ENCODE measurements around the gene SPART. TPM values are rescaled to one million over a fixed set of nuclear protein-coding genes. Genes with fewer than 3 reads are reported as not detected.

Gene SPART
- polyA plus RNA-seq, 1 donor (not counting 4 experiments of a cell fraction or from before 2014, with no cell fraction given): 35.5 TPM

DNA sequence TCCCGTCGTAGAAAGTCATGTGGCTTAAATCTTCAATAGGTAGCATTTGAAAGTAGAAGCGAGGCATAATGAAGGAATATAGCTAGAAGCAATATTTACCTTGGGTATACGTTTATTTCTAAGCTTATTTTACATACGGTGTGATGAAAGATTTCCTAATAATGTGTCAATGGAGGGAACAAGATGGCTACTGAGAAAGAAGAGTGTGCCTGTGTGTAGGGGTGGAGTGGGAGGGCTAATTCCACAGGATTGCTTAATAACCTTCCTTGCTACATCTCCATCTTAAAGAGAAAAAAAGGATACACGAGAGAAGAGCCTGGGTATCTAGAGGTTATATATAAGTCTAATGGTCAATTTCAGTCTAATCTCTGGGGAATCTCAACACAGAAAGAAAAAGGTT lies 2.0 kb downstream of the SPART start:
- no peak overlapping the region for H3K9ac ChIP-seq (ENCODE audit: control insufficient read depth, extremely low read depth, insufficient read depth, low read length)
- peak overlapping the region in 2 of 3 experiments; percentile 37 to 88 for H3K4me3 ChIP-seq (ENCODE audit: control insufficient read depth in 2 of 3, extremely low read depth in 1 of 3, insufficient read depth in 2 of 3, low read depth in 1 of 3, low read length in 3 of 3)
- H3K27ac ChIP-seq (ENCODE audit: control insufficient read depth, insufficient read depth, low read length): peak overlapping the region; percentile 24

DNA sequence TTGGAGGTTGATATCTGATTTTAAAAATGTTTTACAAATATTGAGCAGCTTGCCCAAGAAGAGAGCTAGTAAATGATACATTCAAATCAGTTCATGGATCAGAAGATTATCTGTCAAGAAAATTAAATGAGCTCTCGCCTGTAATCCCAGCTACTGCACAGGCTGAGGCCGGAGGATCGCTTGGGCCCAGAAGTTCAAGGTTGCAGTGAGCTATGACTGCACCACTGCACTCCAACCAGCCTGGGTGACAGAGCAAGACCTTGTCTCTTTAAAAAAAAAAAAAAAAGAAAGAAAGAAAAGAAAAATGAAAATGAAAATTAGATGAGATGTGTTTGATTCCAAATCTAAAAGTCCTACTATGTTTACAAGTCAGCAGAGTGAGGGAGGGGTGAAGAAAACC lies 2.4 kb downstream of the SPART start:
- TF ChIP-seq EZH2 (IDR thresholded peaks at IDR 0.05; ENCODE audit: low read length): no peak
- TF ChIP-seq, protein P1, sequence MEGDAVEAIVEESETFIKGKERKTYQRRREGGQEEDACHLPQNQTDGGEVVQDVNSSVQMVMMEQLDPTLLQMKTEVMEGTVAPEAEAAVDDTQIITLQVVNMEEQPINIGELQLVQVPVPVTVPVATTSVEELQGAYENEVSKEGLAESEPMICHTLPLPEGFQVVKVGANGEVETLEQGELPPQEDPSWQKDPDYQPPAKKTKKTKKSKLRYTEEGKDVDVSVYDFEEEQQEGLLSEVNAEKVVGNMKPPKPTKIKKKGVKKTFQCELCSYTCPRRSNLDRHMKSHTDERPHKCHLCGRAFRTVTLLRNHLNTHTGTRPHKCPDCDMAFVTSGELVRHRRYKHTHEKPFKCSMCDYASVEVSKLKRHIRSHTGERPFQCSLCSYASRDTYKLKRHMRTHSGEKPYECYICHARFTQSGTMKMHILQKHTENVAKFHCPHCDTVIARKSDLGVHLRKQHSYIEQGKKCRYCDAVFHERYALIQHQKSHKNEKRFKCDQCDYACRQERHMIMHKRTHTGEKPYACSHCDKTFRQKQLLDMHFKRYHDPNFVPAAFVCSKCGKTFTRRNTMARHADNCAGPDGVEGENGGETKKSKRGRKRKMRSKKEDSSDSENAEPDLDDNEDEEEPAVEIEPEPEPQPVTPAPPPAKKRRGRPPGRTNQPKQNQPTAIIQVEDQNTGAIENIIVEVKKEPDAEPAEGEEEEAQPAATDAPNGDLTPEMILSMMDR (optimal IDR thresholded peaks at IDR 0.05 in 1 of 3, IDR thresholded peaks at IDR 0.05 in 1 of 3, conservative IDR thresholded peaks at IDR 0.05 in 1 of 3; ENCODE audit: extremely low read depth in 1 of 3, insufficient read depth in 2 of 3, low read length in 3 of 3): no peak
- Histone ChIP-seq H3K36me3 (ENCODE audit: control insufficient read depth in 2 of 2, extremely low read depth in 1 of 2, insufficient read depth in 2 of 2, low read length in 2 of 2) (no peaks in the 10 kb centered on the region), H3K79me2 (ENCODE audit: control insufficient read depth, insufficient read depth, low read length) (peaks cover 58% of the 10 kb centered on the region), H3K9me1 (ENCODE audit: control insufficient read depth, extremely low read depth, insufficient read depth, low read length) (no peaks in the 10 kb centered on the region), H3K4me3 (ENCODE audit: control insufficient read depth in 2 of 3, extremely low read depth in 1 of 3, insufficient read depth in 2 of 3, low read depth in 1 of 3, low read length in 3 of 3) (peak overlapping the region in 1 of 3 experiments; percentile 37), H3K9ac (ENCODE audit: control insufficient read depth, extremely low read depth, insufficient read depth, low read length) (no peak overlapping the region), H3K9me3 (ENCODE audit: control insufficient read depth, low read depth, low read length) (no peaks in the 10 kb centered on the region), H3K4me1 (ENCODE audit: control insufficient read depth, extremely low read depth, insufficient read depth, low read length) (peaks cover 19% of the 10 kb centered on the region), H3K27me3 (ENCODE audit: control insufficient read depth, extremely low read depth, insufficient read depth, low read length) (no peaks in the 10 kb centered on the region), H3K4me2 (ENCODE audit: control insufficient read depth, extremely low read depth, insufficient read depth, low read depth, low read length) (peak overlapping the region; percentile 77), H4K20me1 (ENCODE audit: control insufficient read depth, extremely low read depth, insufficient read depth, low read length) (no peaks in the 10 kb centered on the region), H2AFZ (ENCODE audit: control insufficient read depth, low read length) (peak overlapping the region; percentile 74), H3K27ac (ENCODE audit: control insufficient read depth, insufficient read depth, low read length) (peak overlapping the region; percentile 24)
- FAIRE-seq (no peak), DNase-seq (ENCODE audit: low read depth, low spot score) (no peak)
- dilution Hi-C loops (cut with MboI; ENCODE audit: extremely low pct_ligation_motif_present, low sequenced_read_pairs): no loop called here

More for the DNA sequence above, 2.0 kb downstream of the SPART start:
- TF ChIP-seq, protein P1 (optimal IDR thresholded peaks at IDR 0.05 in 1 of 3, IDR thresholded peaks at IDR 0.05 in 1 of 3, conservative IDR thresholded peaks at IDR 0.05 in 1 of 3; ENCODE audit: extremely low read depth in 1 of 3, insufficient read depth in 2 of 3, low read length in 3 of 3): no peak
- no peak for TF ChIP-seq EZH2 (IDR thresholded peaks at IDR 0.05; ENCODE audit: low read length)
- Histone ChIP-seq H3K9me3 (ENCODE audit: control insufficient read depth, low read depth, low read length) (no peaks in the 10 kb centered on the region), H2AFZ (ENCODE audit: control insufficient read depth, low read length) (peak overlapping the region; percentile 74), H3K79me2 (ENCODE audit: control insufficient read depth, insufficient read depth, low read length) (peaks cover 54% of the 10 kb centered on the region), H3K36me3 (ENCODE audit: control insufficient read depth in 2 of 2, extremely low read depth in 1 of 2, insufficient read depth in 2 of 2, low read length in 2 of 2) (no peaks in the 10 kb centered on the region), H3K4me2 (ENCODE audit: control insufficient read depth, extremely low read depth, insufficient read depth, low read depth, low read length) (peak overlapping the region; percentile 77), H4K20me1 (ENCODE audit: control insufficient read depth, extremely low read depth, insufficient read depth, low read length) (no peaks in the 10 kb centered on the region), H3K9me1 (ENCODE audit: control insufficient read depth, extremely low read depth, insufficient read depth, low read length) (no peaks in the 10 kb centered on the region), H3K27me3 (ENCODE audit: control insufficient read depth, extremely low read depth, insufficient read depth, low read length) (no peaks in the 10 kb centered on the region), H3K4me1 (ENCODE audit: control insufficient read depth, extremely low read depth, insufficient read depth, low read length) (peaks cover 19% of the 10 kb centered on the region)
- DNase-seq (ENCODE audit: low read depth, low spot score): no peak
- dilution Hi-C loops (cut with MboI; ENCODE audit: extremely low pct_ligation_motif_present, low sequenced_read_pairs): no loop called here
- no peak for FAIRE-seq
